Left cardiac atrium (tissue), 4 donors: ENCODE measurements around the gene OGFRL1. TPM values are rescaled to one million over a fixed set of nuclear protein-coding genes. Genes with fewer than 3 reads are reported as not detected.

ENCODE experiments used
- ATAC-seq, 2 donors: fragments of 200-7000 bp; cut with Tn5 transposase; one replicate each; pipeline ENCODE4 v1.9.1; 2020; ENCODE audit warnings: mild to moderate bottlenecking in 2 of 2, moderate library complexity in 2 of 2
- DNase-seq: peaks from one replicate; pipeline ENCODE4 v3.0.0-alpha.2; 2020
- intact Hi-C, 2 donors: fragments of 100-400 bp; cut with DNase I; formaldehyde crosslinking; loops; one replicate each; pipeline versions ENCODE4 v1.14.1 to v1.15.1; 2022 to 2023
- total RNA-seq, 2 donors: library from RNA; stranded (reverse); fragmentation: NEBNext Ultra II Directional; extraction: Animal tissue kit (Norgen Biotek cat#: 25700); gene quantifications; one replicate each; pipeline ENCODE4 v1.2.1, GENCODE V29; 2021
- donor health status: DM: no; HTN: yes; CAD: no.
- donor health status: DM: no; HTN: yes; CAD: no; lungs with severe emphysema.
- donor health status: DM: yes; HTN: yes; CAD: no.
- donor health status: Dilated cardiomyopathy.

Gene OGFRL1
- total RNA-seq, 2 donors from 2014 or later: 13.1 to 14.7 TPM

GRCh38 chr6:71279321-71279720, 9.3 kb upstream of the OGFRL1 start:
- DNase-seq: no peak
- no peak for ATAC-seq
- intact Hi-C loops: no loop called here

DNA sequence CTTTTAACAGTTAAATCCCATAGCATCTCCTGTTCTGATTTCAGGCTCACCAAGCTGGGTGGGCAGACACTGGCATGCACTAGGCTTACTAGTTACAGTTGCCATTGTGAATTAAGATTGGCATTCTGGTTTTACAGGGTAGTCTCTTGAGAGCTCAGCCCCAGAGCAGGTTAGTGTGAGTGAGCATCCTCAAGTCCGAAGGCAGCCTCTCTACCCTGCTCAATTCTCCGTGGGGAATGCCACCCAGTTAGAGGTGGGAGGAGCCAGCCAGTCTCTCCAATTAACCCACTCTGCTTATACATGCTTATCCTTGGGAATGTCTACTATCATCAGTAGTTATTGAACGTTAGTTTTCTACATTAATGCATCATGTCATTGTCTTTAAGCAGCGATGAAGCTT, 8.9 kb upstream of the OGFRL1 start:
- ATAC-seq (no peak), DNase-seq (no peak)
- intact Hi-C loops: no loop called here

DNA sequence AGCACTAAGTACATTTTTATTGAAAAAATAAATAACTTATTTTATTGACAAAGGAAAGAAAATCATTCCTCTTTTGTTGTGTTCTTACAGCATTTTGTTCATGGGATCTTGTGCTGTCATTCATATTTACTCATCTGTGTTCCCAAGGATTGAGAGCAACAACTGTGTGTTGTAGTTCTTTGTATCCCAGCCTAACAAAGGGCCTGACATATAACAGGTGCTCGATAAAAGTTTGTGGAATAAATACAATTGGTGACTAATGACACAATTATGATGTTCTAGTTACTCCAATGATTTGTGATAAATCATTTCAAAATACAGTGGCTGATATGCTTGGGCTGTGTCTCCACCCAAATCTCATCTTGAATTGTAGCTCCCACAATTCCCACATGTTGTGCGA, 7.9 kb upstream of the OGFRL1 start:
- DNase-seq (no peak), ATAC-seq (no peak)
- intact Hi-C loops: no loop called here

DNA sequence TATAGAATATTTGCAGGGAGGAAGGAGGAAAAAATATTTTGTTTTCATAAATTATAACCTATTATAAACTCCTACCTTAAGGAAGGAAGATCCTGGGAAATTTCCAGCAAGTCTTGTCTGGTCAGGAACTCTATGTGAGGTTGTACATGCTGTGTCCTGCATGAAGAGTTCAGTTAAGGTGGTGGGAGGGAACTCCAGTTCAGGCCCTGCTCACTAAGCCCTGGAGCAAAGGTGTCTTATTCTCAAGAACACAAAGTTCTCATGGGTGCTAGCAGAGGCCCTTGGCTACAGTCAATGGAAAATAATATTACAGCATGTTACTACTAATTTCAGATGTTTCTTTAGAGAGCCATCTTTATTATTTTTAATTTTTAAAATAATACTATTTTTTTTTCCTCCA, 3.8 kb upstream of the OGFRL1 start:
- intact Hi-C loops: no loop called here
- no peak for ATAC-seq

DNA sequence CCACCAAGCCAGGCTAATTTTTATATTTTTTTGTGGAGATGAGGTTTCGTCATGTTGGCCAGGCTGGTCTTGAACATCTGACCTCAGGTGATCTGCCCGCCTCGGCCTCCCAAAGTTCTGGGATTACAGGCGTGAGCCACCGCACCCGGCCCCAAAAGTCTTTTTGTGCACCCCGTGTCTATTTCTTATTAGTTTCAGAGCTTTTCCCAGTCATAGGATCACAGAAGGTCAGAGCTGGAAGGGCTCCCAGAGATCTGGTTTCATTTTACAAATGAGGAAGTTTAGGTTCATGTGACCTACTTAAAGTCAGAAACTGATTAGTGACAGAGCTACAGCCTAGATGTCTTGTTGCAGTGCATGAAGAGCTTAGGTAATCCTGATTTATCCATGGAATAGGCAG, 1.6 kb upstream of the OGFRL1 start:
- DNase-seq: no peak

More for the DNA sequence above, 3.8 kb upstream of the OGFRL1 start:
- no peak for DNase-seq

DNA sequence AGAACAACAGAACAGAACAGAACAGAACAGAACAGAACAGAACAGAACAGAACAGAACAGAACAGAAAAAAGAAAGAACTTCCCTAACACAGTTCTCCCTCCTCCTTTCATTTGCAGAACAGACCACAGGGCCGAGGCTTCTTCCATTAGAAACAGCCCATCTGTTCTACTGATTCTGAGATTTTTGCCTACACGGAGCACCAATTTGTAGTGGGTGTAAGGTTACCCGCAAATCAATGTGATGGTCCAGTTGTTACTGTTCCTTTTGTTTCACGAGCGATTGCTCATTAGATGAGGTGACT, 734 bp upstream of the OGFRL1 start:
- DNase-seq (no peak), ATAC-seq (peak; percentile 0 to 1)
- intact Hi-C loops: no loop called here

More for the DNA sequence above, 1.6 kb upstream of the OGFRL1 start:
- ATAC-seq: peak in 1 of 2 donors; percentile 11
- intact Hi-C loops: no loop called here

- intact Hi-C loops: no loop called here
- DNase-seq: peak; percentile 42
- peak; percentile 5 to 23 for ATAC-seq
Measured at GRCh38 chr6:71289039-71289801, 609 bp downstream of the OGFRL1 start.

DNA sequence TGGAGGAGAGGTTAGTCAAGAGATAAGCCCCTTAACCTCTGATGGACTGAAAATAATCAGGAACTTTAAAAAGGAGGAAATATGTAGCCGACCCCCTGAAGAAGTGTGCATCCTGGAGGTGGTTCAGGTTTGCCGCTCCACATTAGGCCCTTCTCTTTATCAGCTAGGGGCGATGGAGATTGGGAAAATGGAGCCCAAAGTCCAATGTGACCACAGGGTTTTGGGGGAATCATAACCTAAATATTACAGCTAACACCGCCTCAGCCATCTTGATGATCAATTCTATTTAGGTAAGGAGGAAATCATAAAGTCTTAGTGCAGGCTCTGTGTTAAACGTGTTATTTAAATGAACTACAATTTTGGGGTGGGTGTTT, 1.2 kb downstream of the OGFRL1 start:
- intact Hi-C loops: loop anchor here in 1 of 2 donors (5.0 kb wide), 1 partner anchor 58 kb away; no protein-coding TSS in a partner anchor
- ATAC-seq (no peak), DNase-seq (no peak)

DNA sequence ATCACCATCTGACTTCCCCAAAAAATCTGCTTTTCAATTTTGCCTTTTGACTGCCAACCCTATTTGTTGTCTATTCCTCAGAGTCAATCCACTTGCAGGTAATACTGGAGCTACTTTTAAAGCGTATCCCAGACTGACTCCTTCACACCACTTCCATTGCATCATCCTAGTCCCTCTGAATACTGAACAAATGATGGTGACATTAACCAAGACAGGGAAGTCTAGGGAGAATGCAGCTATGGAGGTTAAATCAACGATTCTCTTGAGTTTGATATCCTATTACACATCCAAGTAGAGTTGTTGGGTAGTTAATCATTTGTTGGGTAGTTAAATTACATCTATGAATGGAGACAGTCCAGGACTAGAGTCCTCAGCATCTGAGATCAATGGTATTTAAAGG, 2.0 kb downstream of the OGFRL1 start:
- DNase-seq: no peak
- intact Hi-C loops: loop anchor here in 1 of 2 donors (5.0 kb wide), 1 partner anchor 57 kb away; no protein-coding TSS in a partner anchor
- no peak for ATAC-seq

GRCh38 chr6:71292001-71292400, 3.4 kb downstream of the OGFRL1 start:
- ATAC-seq: no peak
- no peak for DNase-seq
- intact Hi-C loops: loop anchor here in 1 of 2 donors (5.0 kb wide), 1 partner anchor 55 kb away; no protein-coding TSS in a partner anchor

DNA sequence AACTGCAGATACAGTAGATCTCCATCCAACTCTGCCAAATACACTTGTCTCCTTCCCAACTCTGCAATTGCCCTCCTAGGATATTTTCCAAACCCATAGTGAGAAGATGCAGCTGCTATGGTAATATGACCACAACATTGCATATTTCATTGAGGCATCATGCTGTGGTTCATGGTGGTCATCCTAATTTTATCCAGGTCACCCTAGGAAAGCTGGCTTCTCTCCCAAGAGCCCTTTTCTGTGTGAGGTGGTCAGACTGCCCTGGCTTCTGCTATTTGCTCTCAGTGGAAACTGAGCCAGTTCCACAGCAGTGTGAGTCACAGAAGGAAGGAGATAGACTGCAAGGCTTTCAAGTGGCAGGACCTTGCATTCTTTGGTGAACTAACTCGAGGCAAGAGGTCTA, 5.5 kb downstream of the OGFRL1 start:
- intact Hi-C loops: loop anchor here in 1 of 2 donors (5.0 kb wide), 1 partner anchor 53 kb away; no protein-coding TSS in a partner anchor
- DNase-seq (no peak), ATAC-seq (peak; percentile 44 to 76)

DNA sequence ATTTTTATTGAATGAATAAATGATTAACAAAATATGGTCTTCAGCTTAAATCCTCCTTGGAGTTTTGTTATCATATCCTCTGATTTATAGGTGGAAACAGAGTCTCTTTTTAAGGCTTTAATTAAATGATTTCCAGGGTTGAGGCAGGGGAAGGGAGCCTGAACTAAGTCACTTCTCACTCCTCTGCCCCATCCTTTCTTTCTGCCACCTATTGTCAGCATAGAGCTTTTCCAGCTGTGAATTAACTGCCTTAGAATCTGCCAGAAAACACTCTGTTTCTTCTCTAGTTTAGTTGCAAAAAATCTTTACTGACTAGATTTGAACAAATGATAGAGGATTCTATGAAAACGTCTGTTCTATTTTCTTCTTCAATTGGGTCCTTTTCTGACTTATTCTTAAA, 9.8 kb downstream of the OGFRL1 start:
- intact Hi-C loops: no loop called here
- ATAC-seq: no peak
- no peak for DNase-seq

DNA sequence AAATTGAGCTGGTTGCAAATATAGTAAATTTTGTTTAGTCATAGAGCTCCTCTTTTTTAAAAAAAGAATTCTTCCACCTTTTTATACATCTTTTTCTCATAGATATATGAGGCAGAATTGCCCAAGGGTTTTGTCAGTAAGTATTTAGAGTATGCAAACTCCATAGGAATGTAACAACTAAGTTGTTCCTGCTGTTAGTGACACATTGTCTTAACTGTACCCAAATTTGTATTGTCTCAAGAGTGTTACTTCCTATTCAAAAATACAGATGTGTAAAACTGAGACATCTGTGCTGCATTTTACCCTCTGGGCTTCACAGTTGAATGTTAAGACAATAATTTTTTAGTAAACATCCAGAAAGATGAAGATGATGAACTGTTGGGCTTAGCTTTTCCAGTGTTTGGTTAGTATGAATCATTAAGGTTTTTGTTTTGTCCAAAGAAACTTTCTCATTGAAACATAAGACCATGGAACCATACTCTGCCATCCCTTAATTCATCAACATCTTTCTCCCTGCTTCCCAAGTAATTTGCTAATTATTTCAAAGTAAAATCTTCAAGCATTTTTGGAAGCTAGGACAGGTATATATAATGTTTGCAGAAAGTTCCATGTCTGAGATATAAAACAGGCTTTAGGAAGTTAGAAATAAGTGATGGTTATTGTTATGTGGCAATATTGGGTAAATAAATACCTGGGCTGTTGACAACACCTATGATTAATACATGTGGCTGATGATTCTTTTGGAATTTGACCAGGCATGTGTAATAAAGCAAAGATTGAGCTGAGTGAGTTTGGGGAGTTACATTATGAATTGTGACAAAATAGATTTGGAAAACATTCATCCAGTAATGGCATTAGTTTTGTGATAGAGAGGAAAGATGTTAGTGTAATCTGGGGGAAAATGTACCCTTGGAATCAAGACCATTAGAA, 11.2 kb downstream of the OGFRL1 start:
- intact Hi-C loops: no loop called here
- no peak for DNase-seq
- ATAC-seq: no peak

- no peak for ATAC-seq
- no peak for DNase-seq
- intact Hi-C loops: no loop called here
Measured at GRCh38 chr6:71300561-71301168, 12.1 kb downstream of the OGFRL1 start.

GRCh38 chr6:71301546-71301945, 12.9 kb downstream of the OGFRL1 start:
- ATAC-seq (no peak), DNase-seq (no peak)
- intact Hi-C loops: no loop called here

DNA sequence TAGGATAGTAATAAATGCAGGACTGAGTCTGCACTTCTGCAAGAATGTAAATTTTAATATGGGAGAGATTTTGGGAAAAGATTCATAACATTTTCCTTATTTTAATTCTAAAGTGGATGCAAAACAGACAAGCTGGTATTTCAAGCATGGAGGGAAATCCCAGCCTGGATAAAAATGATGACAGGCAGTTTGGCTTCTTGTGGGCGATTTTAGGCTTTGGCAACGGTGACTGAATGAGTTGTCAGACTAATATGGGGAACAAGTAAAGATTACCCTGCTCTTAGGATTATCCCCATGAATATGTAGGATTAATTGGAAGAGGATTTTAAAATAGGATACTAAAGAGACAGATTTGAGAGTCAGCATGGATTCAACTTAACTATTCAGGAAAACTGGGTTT, 21.0 kb downstream of the OGFRL1 start:
- no peak for DNase-seq
- intact Hi-C loops: no loop called here
- no peak for ATAC-seq

- intact Hi-C loops: no loop called here
- ATAC-seq (no peak), DNase-seq (no peak)
Measured at GRCh38 chr6:71310261-71310660, 21.6 kb downstream of the OGFRL1 start.

GRCh38 chr6:71312089-71312488, 23.5 kb downstream of the OGFRL1 start:
- DNase-seq (no peak), ATAC-seq (no peak)
- intact Hi-C loops: no loop called here

GRCh38 chr6:71317441-71317840, 28.8 kb downstream of the OGFRL1 start:
- no peak for ATAC-seq
- intact Hi-C loops: no loop called here
- no peak for DNase-seq

- ATAC-seq (no peak), DNase-seq (no peak)
- intact Hi-C loops: no loop called here
Measured at GRCh38 chr6:71320041-71320440, 31.4 kb downstream of the OGFRL1 start.
